ENCODE results near the gene MATN3. TPM values are rescaled to one million over a fixed set of nuclear protein-coding genes. Genes with fewer than 3 reads are reported as not detected.

MATN3 gene
- total and polyA plus RNA-seq, 2 of the 8 experiments (the other 6 are each of a cell fraction or from before 2014, with no cell fraction given), result 3.0 to 9.9 TPM

DNA sequence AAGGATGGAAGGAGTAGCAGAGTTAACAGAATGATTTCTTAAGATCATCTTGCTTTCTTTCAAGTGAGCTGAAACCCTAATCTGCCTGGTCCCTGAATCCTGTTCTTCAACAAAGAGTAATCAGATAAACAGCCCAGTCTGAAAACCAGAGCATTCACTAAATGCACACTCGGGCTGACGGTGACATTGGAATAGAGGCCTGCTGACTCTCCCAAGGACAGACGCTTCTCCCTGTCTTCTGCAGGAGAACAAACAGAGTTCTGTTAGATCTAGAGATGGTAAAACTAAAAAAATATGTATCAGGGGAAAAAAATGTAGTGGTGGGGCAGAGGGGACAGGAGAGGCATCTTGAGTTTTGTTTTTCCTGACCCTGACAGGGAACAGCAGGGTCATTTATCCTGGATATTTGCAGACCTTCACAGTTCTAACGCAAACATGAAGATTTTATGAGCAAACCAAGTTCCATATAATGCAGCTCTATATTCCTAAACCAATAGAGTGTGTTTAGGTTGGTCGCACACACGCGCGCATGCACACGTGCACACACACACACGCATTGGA, 7.3 kb downstream of the MATN3 start:
- Histone ChIP-seq H3K27me3 (replicated peaks in 1 of 4; ENCODE audit: control insufficient read depth in 3 of 4, extremely low read depth in 1 of 4, insufficient read depth in 3 of 4, low read length in 3 of 4) (no peaks in the 10 kb centered on the region), H2BK5ac (ENCODE audit: low read depth, low read length) (no peak overlapping the region), H3K18ac (ENCODE audit: extremely low read depth, low read length) (no peak overlapping the region), H3K4me3 (ENCODE audit: extremely low read depth in 1 of 4, insufficient read depth in 2 of 4, low read depth in 3 of 4, low read length in 4 of 4) (no peak overlapping the region), H3K23ac (ENCODE audit: insufficient read length) (no peak overlapping the region), H4K8ac (ENCODE audit: extremely low read depth, insufficient read depth, low read length) (no peak overlapping the region), H4K20me1 (replicated peaks in 1 of 2; ENCODE audit: control insufficient read depth in 1 of 2, insufficient read depth in 2 of 2, low read length in 2 of 2) (no peaks in the 10 kb centered on the region), H2AK5ac (ENCODE audit: low read depth, low read length) (no peak overlapping the region), H3K23me2 (ENCODE audit: low read depth, low read length) (no peaks in the 10 kb centered on the region), H3K27ac (ENCODE audit: low read depth, low read length) (no peak overlapping the region), H2BK15ac (ENCODE audit: low read length) (no peak overlapping the region), H2BK120ac (replicated peaks; ENCODE audit: low read depth, low read length) (no peak overlapping the region), H2BK12ac (ENCODE audit: low read depth, low read length) (no peak overlapping the region), H3K4me1 (replicated peaks in 1 of 4; ENCODE audit: control insufficient read depth in 3 of 4, insufficient read depth in 4 of 4, low read length in 3 of 4) (no peaks in the 10 kb centered on the region), H3K4ac (replicated peaks; ENCODE audit: insufficient read length, low read depth, low read length) (no peak overlapping the region), H4K91ac (replicated peaks; ENCODE audit: insufficient read length, low read length) (no peak overlapping the region), H2BK20ac (ENCODE audit: low read length) (no peak overlapping the region), H3K79me1 (ENCODE audit: low read depth, low read length) (no peaks in the 10 kb centered on the region), H4K5ac (ENCODE audit: insufficient read length, low read depth, low read length) (no peak overlapping the region), H3K4me2 (ENCODE audit: insufficient read depth in 1 of 2, low read depth in 2 of 2, low read length in 2 of 2) (no peak overlapping the region), H3K9me3 (ENCODE audit: insufficient read depth in 2 of 2, low read depth in 1 of 2, low read length in 1 of 2) (no peaks in the 10 kb centered on the region), H3K9ac (replicated peaks in 1 of 4; ENCODE audit: extremely low read depth in 1 of 4, low read depth in 3 of 4, low read length in 3 of 4) (no peak overlapping the region), H2AFZ (ENCODE audit: low read length) (no peak overlapping the region), H3K36me3 (ENCODE audit: control insufficient read depth in 2 of 4, insufficient read depth in 4 of 4, low read length in 3 of 4) (0 out of 8 replicates have a peak, but pooled peaks cover 0 to 2% (median under 1%) of the 10 kb centered on the region in 4 experiments), H3K14ac (ENCODE audit: insufficient read length) (no peak overlapping the region), H3K79me2 (ENCODE audit: control insufficient read depth in 1 of 2, insufficient read depth in 2 of 2, low read length in 2 of 2) (no peaks in the 10 kb centered on the region), H3K56ac (replicated peaks; ENCODE audit: insufficient read length, low read depth, low read length) (no peak overlapping the region)
- FAIRE-seq, result no peak
- ChIA-PET POLR2A (ENCODE audit: partially characterized antibody) (no interaction called here), CTCF (ENCODE audit: partially characterized antibody) (interaction anchor here (0.6 to 3.9 kb wide), 4 partner anchors 8 to 242 kb away, joined by 3 to 45 read pairs (median 3); no protein-coding TSS in a partner anchor)
- DNase-seq (ENCODE audit: low read depth in 1 of 2, low spot score in 2 of 2), result no peak
- 91% methylated on average over 10 of the region's 10 CpGs; no CpG with 5 or more reads in 1 of the 2 experiments for WGBS, 2 experiments (ENCODE audit: extremely low coverage in 1 of 2, insufficient coverage in 1 of 2, insufficient read length in 1 of 2, insufficient replicate concordance in 2 of 2, low coverage in 1 of 2, low lambda C conversion rate in 2 of 2, missing lambda C conversion rate in 1 of 2)
- TF ChIP-seq SP4 (IDR thresholded peaks at IDR 0.05; ENCODE audit: low read length) (no peak), SP2 (IDR thresholded peaks at IDR 0.05; ENCODE audit: low read length) (no peak), EGR1 (IDR thresholded peaks at IDR 0.05; ENCODE audit: borderline replicate concordance, low read depth, low read length) (no peak), ASH2L (IDR thresholded peaks at IDR 0.05; ENCODE audit: low read length) (no peak), KDM1A (IDR thresholded peaks at IDR 0.05; ENCODE audit: borderline replicate concordance, low read length) (no peak), POLR2AphosphoS5 (IDR thresholded peaks at IDR 0.05; ENCODE audit: low read depth, low read length) (no peak), CEBPB (IDR thresholded peaks at IDR 0.05; ENCODE audit: low read depth, low read length) (no peak), CBX8 (IDR thresholded peaks at IDR 0.05; ENCODE audit: borderline replicate concordance, low read depth, low read length) (no peak), SIRT6 (IDR thresholded peaks at IDR 0.05; ENCODE audit: low read length) (no peak), HDAC2 (IDR thresholded peaks at IDR 0.05; ENCODE audit: borderline replicate concordance in 1 of 2, low read depth in 2 of 2, low read length in 2 of 2) (no peak), HDAC6 (IDR thresholded peaks at IDR 0.05; ENCODE audit: low read depth, low read length) (no peak)

Measured in H1 (cell line).